Ascending aorta (tissue), 2 donors: ENCODE measurements around the gene TBC1D9B. TPM values are rescaled to one million over a fixed set of nuclear protein-coding genes. Genes with fewer than 3 reads are reported as not detected.

Experiments
- DNase-seq, 2 donors: peaks; one replicate each; pipeline ENCODE4 v3.0.0-alpha.2; 2019; ENCODE audit warnings: low spot score in 2 of 2
- H3K27ac ChIP-seq, 2 donors: fragments of 200-600 bp; sonication (generic); one replicate each; pipeline ENCODE4 v1.5.1; 2016 to 2017; ENCODE audit warnings: mild to moderate bottlenecking in 1 of 2
- H3K27me3 ChIP-seq: fragments of 200-600 bp; sonication (generic); one replicate; pipeline ENCODE4 v1.5.1; 2017
- H3K36me3 ChIP-seq, 2 donors: fragments of 200-600 bp; sonication (generic); one replicate each; pipeline ENCODE4 v1.5.1; 2016
- H3K4me1 ChIP-seq, 2 donors: fragments of 200-600 bp; sonication (generic); one replicate each; pipeline ENCODE4 v1.5.1; 2016 to 2017; ENCODE audit warnings: mild to moderate bottlenecking in 1 of 2
- H3K4me3 ChIP-seq, 2 donors: fragments of 200-600 bp; sonication (generic); one replicate each; pipeline ENCODE4 v1.5.1; 2016 to 2017; ENCODE audit warnings: mild to moderate bottlenecking in 1 of 2
- H3K9me3 ChIP-seq, 2 donors: fragments of 200-600 bp; sonication (generic); one replicate each; pipeline ENCODE4 v1.5.1; 2016
- CTCF ChIP-seq, 3 experiments: fragments of 200-600 bp in 2 of 3; fragments of 450-650 bp in 1 of 3; sonication (generic) in 2 of 3; IDR thresholded peaks; one replicate each; pipeline ENCODE4 v1.5.1; 2016 to 2019; ENCODE audit warnings: antibody characterized with exemption in 3 of 3, mild to moderate bottlenecking in 1 of 3, moderate library complexity in 1 of 3
- intact Hi-C: fragments of 100-400 bp; cut with DNase I; formaldehyde crosslinking; loops from one replicate; pipeline ENCODE4 v1.15.1; 2023
- total RNA-seq: library from RNA; depleted of rRNA; stranded (reverse); fragments of >200 nt; gene quantifications from one replicate; pipeline ENCODE4 v1.1.0, GENCODE V29; 2016

TBC1D9B gene
- total RNA-seq, 1 donor from 2014 or later = 220 TPM

DNA sequence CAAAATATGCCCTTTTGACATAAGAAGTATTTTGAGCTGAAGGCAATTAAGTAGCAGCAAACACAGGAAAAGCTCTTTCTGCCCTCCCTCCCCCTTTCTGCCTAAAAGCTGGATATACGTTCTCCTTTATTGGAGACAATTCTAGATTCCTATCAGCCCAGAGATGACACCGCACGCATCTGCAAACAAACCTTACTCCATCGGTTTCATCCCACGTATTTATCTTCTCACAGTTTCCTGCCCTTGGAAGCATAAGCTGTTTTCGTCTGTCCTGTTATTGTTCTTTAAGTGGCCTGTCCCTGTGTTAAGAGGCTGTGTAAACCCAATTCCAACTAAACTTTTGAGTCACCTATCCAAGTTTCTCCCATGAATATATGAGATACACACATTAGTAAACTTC is 11.8 kb downstream of the TBC1D9B start:
- H3K4me3 ChIP-seq = no peak overlapping the region
- H3K27ac ChIP-seq = no peak overlapping the region
- H3K4me1 ChIP-seq = no peaks in the 10 kb centered on the region
- H3K36me3 ChIP-seq = peaks cover 74 to 92% of the 10 kb centered on the region in 2 donors
- intact Hi-C loops = no loop called here
- H3K9me3 ChIP-seq = no peaks in the 10 kb centered on the region
- H3K27me3 ChIP-seq = no peaks in the 10 kb centered on the region
- DNase-seq = no peak
- no peak for TF ChIP-seq CTCF (IDR thresholded peaks at IDR 0.05)

- no peak overlapping the region for H3K4me3 ChIP-seq
- no peak for DNase-seq
- H3K4me1 ChIP-seq = no peaks in the 10 kb centered on the region
- H3K27ac ChIP-seq = no peak overlapping the region
- peaks cover 78 to 93% of the 10 kb centered on the region in 2 donors for H3K36me3 ChIP-seq
- intact Hi-C loops = no loop called here
- TF ChIP-seq CTCF (IDR thresholded peaks at IDR 0.05) = no peak
- H3K9me3 ChIP-seq = no peaks in the 10 kb centered on the region
- no peaks in the 10 kb centered on the region for H3K27me3 ChIP-seq
Observed at GRCh38 chr5:179893958-179894895, 13.5 kb downstream of the TBC1D9B start.

GRCh38 chr5:179893076-179893957 is 14.4 kb downstream of the TBC1D9B start:
- Histone ChIP-seq H3K27me3 (no peaks in the 10 kb centered on the region), H3K9me3 (no peaks in the 10 kb centered on the region), H3K4me1 (no peaks in the 10 kb centered on the region), H3K36me3 (peaks cover 77 to 91% of the 10 kb centered on the region in 2 donors), H3K27ac (no peak overlapping the region), H3K4me3 (no peak overlapping the region)
- DNase-seq = no peak
- intact Hi-C loops = no loop called here
- TF ChIP-seq CTCF (IDR thresholded peaks at IDR 0.05) = no peak

GRCh38 chr5:179892255-179892654 is 15.4 kb downstream of the TBC1D9B start:
- H3K27ac ChIP-seq = no peak overlapping the region
- H3K4me1 ChIP-seq = no peaks in the 10 kb centered on the region
- no peak for TF ChIP-seq CTCF (IDR thresholded peaks at IDR 0.05)
- H3K36me3 ChIP-seq = peaks cover 74 to 91% of the 10 kb centered on the region in 2 donors
- H3K4me3 ChIP-seq = no peak overlapping the region
- intact Hi-C loops = no loop called here
- H3K9me3 ChIP-seq = no peaks in the 10 kb centered on the region
- DNase-seq = no peak
- H3K27me3 ChIP-seq = no peaks in the 10 kb centered on the region

GRCh38 chr5:179890751-179891682 is 16.7 kb downstream of the TBC1D9B start:
- no peak for DNase-seq

More at GRCh38 chr5:179890751-179891682, 16.7 kb downstream of the TBC1D9B start:
- intact Hi-C loops = no loop called here
- Histone ChIP-seq H3K4me1 (no peaks in the 10 kb centered on the region), H3K27ac (no peak overlapping the region), H3K27me3 (no peaks in the 10 kb centered on the region), H3K9me3 (no peaks in the 10 kb centered on the region), H3K4me3 (no peak overlapping the region), H3K36me3 (peaks cover 68 to 96% of the 10 kb centered on the region in 2 donors)
- no peak for TF ChIP-seq CTCF (IDR thresholded peaks at IDR 0.05)
